Gastroesophageal sphincter (tissue), 4 donors: ENCODE results near the gene PCDH17. TPM values are rescaled to one million over a fixed set of nuclear protein-coding genes. Genes with fewer than 3 reads are reported as not detected.

Experiments used
- ATAC-seq: fragments of 150-250 bp; one replicate; pipeline ENCODE4 v1.9.1; 2016; ENCODE audit warnings: mild to moderate bottlenecking, moderate library complexity
- H3K27ac ChIP-seq, 4 donors: fragments of 200-600 bp; sonication (generic) in 3 of 4; 1 replicate in 3 of 4; 2 replicates in 1 of 4; pipeline ENCODE4 v1.5.1; 2016 to 2019
- H3K27me3 ChIP-seq: fragments of 200-600 bp; sonication (generic); one replicate; pipeline ENCODE4 v1.5.1; 2019
- H3K36me3 ChIP-seq, 2 donors: fragments of 200-600 bp; sonication (generic); one replicate each; pipeline ENCODE4 v1.5.1; 2019; ENCODE audit warnings: control low read depth in 1 of 2
- H3K4me1 ChIP-seq, 3 donors: fragments of 200-600 bp; sonication (generic); 1 replicate in 2 of 3; 2 replicates in 1 of 3; pipeline ENCODE4 v1.5.1; 2016 to 2019; ENCODE audit warnings: control low read depth in 2 of 3
- H3K4me3 ChIP-seq, 2 donors: fragments of 200-600 bp; sonication (generic); one replicate each; pipeline ENCODE4 v1.5.1; 2019; ENCODE audit warnings: mild to moderate bottlenecking in 1 of 2, moderate library complexity in 1 of 2
- H3K9me3 ChIP-seq, 3 donors: fragments of 200-600 bp; sonication (generic); one replicate each; pipeline ENCODE4 v1.5.1; 2017 to 2019; ENCODE audit warnings: control low read depth in 2 of 3
- EP300 ChIP-seq: sonication (generic); formaldehyde crosslinking; IDR thresholded peaks from one replicate; pipeline ENCODE4 v1.6.1; 2017; ENCODE audit warnings: antibody characterized with exemption, mild to moderate bottlenecking
- POLR2A ChIP-seq, 2 donors: fragments of 450-650 bp; IDR thresholded peaks; one replicate each; pipeline ENCODE4 v1.6.1; 2017; ENCODE audit warnings: antibody characterized with exemption in 2 of 2, mild to moderate bottlenecking in 2 of 2, moderate library complexity in 1 of 2
- POLR2AphosphoS5 ChIP-seq: sonication (generic); formaldehyde crosslinking; IDR thresholded peaks from one replicate; pipeline ENCODE4 v1.6.1; 2017; ENCODE audit warnings: antibody characterized with exemption
- WGBS, 2 donors: methylation state at CpG; one replicate each; pipeline ENCODE4 v1.1.5; 2018; ENCODE audit warnings: low coverage in 1 of 2; 5-methylcytosine and 5-hydroxymethylcytosine counted together
- total RNA-seq, 4 donors: library from RNA; depleted of rRNA; stranded (reverse); fragments of >200 nt; gene quantifications; one replicate each; pipeline ENCODE4 v1.1.0, GENCODE V29; 2016
- TF ChIP-seq, protein P1 (sequence below), 4 experiments: fragments of 200-600 bp in 2 of 4; fragments of 450-650 bp in 2 of 4; sonication (generic) in 1 of 4; IDR thresholded peaks; one replicate each; pipeline ENCODE4 v1.5.1; 2017 to 2019; ENCODE audit warnings: antibody characterized with exemption in 4 of 4, mild to moderate bottlenecking in 2 of 4, moderate library complexity in 2 of 4

PCDH17 gene
- total RNA-seq, 4 donors from 2014 or later: 3.9 to 7.8 (median 4.8) TPM

DNA sequence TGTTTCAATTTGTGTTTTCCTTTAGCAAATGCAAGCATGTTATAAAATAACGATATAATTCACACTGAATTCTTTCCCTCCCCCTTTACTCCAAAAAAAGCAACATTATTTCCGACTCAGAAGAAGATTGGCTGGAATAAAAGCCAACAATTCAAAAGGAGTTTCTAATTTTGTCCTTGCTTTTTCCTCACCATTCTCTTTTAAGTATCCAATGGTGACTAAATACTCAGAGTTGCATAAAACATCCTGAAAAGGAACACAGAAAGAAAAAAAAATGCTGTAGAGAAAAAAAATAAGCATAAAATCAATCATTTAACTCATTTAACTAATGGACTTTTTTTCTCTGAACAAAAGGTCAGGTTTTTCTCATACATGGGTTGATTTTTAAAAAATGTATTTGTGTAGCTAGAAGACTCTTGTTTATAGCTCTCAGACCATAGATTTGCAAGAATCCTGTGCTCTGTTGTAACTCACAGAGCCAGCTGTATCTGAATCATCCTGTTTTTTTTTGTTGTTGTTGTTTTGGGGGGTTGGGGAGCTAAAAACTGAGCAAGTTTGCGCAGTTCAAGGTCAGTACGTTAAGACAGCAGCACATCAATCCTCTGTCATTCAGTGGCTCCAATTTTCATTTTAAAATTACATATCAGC is 108.1 kb downstream of the PCDH17 start:
- 58 to 60% methylated on average over 4 of the region's 4 CpGs for WGBS, 2 donors
- H3K36me3 ChIP-seq: no peaks in the 10 kb centered on the region
- H3K4me3 ChIP-seq: no peak overlapping the region
- H3K27ac ChIP-seq: no peak overlapping the region
- no peaks in the 10 kb centered on the region for H3K9me3 ChIP-seq
- no peak for ATAC-seq
- TF ChIP-seq POLR2AphosphoS5: no peak
- no peak for TF ChIP-seq POLR2A (IDR thresholded peaks at IDR 0.05)
- no peak for TF ChIP-seq EP300
- TF ChIP-seq, protein P1, sequence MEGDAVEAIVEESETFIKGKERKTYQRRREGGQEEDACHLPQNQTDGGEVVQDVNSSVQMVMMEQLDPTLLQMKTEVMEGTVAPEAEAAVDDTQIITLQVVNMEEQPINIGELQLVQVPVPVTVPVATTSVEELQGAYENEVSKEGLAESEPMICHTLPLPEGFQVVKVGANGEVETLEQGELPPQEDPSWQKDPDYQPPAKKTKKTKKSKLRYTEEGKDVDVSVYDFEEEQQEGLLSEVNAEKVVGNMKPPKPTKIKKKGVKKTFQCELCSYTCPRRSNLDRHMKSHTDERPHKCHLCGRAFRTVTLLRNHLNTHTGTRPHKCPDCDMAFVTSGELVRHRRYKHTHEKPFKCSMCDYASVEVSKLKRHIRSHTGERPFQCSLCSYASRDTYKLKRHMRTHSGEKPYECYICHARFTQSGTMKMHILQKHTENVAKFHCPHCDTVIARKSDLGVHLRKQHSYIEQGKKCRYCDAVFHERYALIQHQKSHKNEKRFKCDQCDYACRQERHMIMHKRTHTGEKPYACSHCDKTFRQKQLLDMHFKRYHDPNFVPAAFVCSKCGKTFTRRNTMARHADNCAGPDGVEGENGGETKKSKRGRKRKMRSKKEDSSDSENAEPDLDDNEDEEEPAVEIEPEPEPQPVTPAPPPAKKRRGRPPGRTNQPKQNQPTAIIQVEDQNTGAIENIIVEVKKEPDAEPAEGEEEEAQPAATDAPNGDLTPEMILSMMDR (IDR thresholded peaks at IDR 0.05): no peak
- H3K27me3 ChIP-seq: no peaks in the 10 kb centered on the region
- no peaks in the 10 kb centered on the region for H3K4me1 ChIP-seq

- ATAC-seq: no peak
- Histone ChIP-seq H3K9me3 (no peaks in the 10 kb centered on the region), H3K27ac (no peak overlapping the region), H3K36me3 (no peaks in the 10 kb centered on the region), H3K4me3 (no peak overlapping the region), H3K27me3 (no peaks in the 10 kb centered on the region), H3K4me1 (no peaks in the 10 kb centered on the region)
- TF ChIP-seq POLR2A (IDR thresholded peaks at IDR 0.05) (no peak), POLR2AphosphoS5 (no peak), EP300 (no peak)
- TF ChIP-seq, protein P1 (IDR thresholded peaks at IDR 0.05): no peak
- 12 to 18% methylated on average over 2 of the region's 2 CpGs for WGBS, 2 donors
These were observed 109.2 kb downstream of the PCDH17 start for GRCh38 chr13:57740719-57741118.

DNA sequence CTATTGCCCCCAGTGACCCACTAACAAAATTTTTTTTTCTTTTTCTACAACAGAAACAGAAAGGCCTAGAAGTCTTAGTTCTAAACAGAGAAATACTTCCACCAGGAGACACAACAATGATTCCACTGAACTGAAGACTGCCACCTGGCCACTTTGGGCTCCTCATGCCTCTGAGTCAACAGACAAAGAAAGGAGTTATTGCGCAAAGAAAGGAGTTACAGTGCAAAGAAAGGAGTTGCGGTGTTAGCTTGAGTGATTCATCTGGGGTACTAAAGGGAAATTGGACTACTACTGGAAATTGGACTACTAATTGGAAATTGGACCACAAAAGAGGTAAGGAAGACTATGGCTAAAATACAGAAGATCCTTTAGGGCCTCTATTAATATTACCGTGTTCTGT is 116.6 kb downstream of the PCDH17 start:
- Histone ChIP-seq H3K4me1 (no peaks in the 10 kb centered on the region), H3K36me3 (no peaks in the 10 kb centered on the region), H3K27ac (no peak overlapping the region), H3K9me3 (no peaks in the 10 kb centered on the region), H3K27me3 (no peaks in the 10 kb centered on the region), H3K4me3 (no peak overlapping the region)
- TF ChIP-seq EP300: no peak
- TF ChIP-seq POLR2A (IDR thresholded peaks at IDR 0.05): no peak
- TF ChIP-seq, protein P1 (IDR thresholded peaks at IDR 0.05): no peak
- TF ChIP-seq POLR2AphosphoS5: no peak
- no peak for ATAC-seq
- WGBS, 2 donors: 88 to 98% methylated on average over 3 of the region's 3 CpGs

- no peak for ATAC-seq
- 38 to 47% methylated on average over 2 of the region's 2 CpGs for WGBS, 2 donors
- H3K4me3 ChIP-seq: no peak overlapping the region
- H3K36me3 ChIP-seq: no peaks in the 10 kb centered on the region
- no peaks in the 10 kb centered on the region for H3K4me1 ChIP-seq
- no peaks in the 10 kb centered on the region for H3K27me3 ChIP-seq
- H3K9me3 ChIP-seq: no peaks in the 10 kb centered on the region
- no peak overlapping the region for H3K27ac ChIP-seq
- TF ChIP-seq, protein P1 (IDR thresholded peaks at IDR 0.05): no peak
- no peak for TF ChIP-seq POLR2A (IDR thresholded peaks at IDR 0.05)
- no peak for TF ChIP-seq EP300
- TF ChIP-seq POLR2AphosphoS5: no peak
These were observed 129.4 kb downstream of the PCDH17 start for GRCh38 chr13:57760951-57761350.

DNA sequence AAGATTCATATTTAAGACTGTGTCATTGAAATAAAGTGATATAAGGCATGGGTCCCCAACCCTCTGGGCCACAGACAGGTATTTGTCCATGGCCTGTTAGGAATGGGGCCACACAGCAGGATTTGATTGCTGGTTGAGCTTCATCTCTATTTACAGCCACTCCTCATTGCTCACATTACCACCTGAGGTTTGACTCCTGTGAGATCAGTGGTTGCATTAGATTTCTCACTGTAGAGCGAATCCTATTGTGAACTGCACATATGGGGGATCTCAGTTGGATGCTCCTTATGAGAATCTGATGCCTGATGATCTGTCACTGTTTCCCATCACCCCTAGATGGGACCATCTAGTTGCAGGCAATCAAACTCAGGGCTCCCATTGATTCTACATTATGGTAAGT is 132.1 kb downstream of the PCDH17 start:
- no peaks in the 10 kb centered on the region for H3K4me1 ChIP-seq
- no peak overlapping the region for H3K27ac ChIP-seq
- TF ChIP-seq POLR2AphosphoS5 (no peak), EP300 (no peak), POLR2A (IDR thresholded peaks at IDR 0.05) (no peak)
- TF ChIP-seq, protein P1 (IDR thresholded peaks at IDR 0.05): no peak
- H3K9me3 ChIP-seq: no peaks in the 10 kb centered on the region
- no peaks in the 10 kb centered on the region for H3K36me3 ChIP-seq
- no peaks in the 10 kb centered on the region for H3K27me3 ChIP-seq
- WGBS, 2 donors: 86 to 100% methylated on average over 1 of the region's 1 CpG
- ATAC-seq: no peak
- H3K4me3 ChIP-seq: no peak overlapping the region
